GM15510 (cell line): ENCODE results near the gene PRICKLE2.

ENCODE experiments used
- POLR2A ChIP-seq: IDR thresholded peaks from 3 replicates; pipeline ENCODE4 v1.6.1; 2011; ENCODE audit warnings: borderline replicate concordance; ENCODE audit not compliant: insufficient read length; ENCODE audit errors: extremely low read depth

The PRICKLE2 gene

DNA sequence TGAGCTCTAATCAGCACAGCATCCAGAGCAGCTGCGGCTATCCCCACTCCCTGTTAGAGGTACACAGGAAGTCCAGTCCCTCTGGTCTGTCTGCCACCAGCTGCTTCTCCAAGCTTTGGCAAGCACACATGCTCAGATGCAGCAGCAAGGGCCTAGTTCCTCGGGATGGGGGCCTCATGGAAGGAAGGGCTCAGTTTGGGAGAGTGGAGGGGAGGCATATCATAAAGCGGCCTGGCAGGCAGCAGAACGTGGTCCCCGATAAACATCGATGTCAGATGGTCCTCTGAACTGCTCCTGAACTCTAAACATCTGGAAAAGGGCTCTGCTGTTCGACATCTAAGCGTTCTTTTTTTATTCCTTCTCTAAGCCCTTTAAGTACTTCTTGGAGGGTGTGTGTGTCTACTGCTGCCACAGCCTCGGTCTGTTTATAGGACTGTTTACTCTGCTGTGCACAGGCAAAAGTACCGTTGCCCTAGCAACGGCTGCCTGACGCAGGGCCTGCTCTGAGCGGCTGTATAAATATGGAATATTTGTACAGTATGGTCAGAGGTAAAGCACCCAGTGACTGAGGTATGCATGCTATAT, 74.6 kb downstream of the PRICKLE2 start:
- TF ChIP-seq POLR2A: no peak

DNA sequence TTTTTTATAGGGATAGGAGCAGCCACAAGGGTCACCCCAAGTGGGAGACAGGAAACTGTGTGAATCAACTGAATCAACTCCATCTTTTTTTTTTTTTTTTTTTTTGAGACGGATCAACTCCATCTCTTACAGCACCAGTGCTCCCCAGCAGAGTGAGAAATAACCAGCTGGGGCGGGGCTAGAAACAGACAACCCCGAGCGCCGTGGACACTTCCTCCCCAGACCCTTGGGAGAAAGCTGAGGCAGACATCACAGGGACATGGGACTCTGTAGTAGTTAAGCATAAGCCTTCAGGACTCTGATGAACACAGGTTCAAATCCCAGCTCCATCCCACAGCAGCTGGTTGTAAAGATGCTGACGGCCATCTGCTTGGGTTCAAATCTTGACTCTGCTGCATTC, 75.4 kb downstream of the PRICKLE2 start:
- TF ChIP-seq POLR2A: no peak

DNA sequence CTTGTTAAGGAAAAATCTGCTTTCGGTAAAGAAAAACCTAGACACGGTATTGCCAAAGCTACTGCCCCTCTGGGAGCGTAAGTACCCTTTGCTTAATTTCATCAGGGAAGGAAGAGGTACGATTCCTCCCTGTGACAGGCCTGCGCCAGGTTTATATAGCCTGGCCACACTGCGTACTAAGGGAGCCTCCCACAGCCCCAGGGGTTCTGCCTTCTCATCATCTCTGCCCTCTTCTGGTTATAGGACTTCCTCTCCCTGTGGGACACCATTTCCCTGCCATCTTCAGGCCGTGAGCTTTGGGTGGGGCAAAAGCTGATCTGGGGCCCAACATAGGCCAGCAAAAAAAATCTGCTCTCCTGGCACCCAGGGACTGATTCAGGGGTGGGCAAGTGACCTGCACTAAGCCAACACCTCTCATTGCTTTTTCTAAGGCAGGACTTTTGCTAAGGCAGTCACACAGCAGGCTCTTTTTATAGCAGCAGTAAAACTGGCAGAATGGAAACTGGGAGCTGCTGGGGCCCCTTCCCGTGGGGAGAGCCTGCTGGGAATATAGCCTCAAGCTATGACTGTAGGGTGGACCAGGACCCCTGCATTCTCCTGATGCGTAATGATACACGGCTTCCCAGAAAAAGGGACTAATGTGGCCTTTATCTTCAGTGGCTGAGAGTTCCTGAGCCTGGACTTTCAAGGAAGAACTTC, 76.2 kb downstream of the PRICKLE2 start:
- TF ChIP-seq POLR2A: no peak

DNA sequence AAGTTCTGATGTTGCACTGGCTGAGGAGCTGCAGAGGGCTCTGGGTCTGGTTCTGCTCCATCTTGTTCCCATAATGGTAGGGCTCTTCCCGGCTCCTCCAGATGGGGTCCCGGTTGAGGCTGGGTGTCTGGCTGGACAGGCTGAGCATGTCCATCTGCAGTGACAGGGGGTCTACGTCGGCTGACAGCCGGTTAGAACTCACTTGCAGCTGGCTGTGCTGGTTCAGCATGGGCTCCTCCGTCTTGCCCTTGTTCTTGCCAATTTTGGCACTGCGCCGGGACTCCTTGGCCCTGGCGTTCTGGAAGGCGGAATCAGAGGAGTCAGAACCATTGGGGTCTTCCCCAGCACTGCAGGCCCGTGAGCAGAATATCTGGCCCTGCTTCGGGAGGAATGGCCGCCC, 78.1 kb downstream of the PRICKLE2 start:
- TF ChIP-seq POLR2A: no peak

DNA sequence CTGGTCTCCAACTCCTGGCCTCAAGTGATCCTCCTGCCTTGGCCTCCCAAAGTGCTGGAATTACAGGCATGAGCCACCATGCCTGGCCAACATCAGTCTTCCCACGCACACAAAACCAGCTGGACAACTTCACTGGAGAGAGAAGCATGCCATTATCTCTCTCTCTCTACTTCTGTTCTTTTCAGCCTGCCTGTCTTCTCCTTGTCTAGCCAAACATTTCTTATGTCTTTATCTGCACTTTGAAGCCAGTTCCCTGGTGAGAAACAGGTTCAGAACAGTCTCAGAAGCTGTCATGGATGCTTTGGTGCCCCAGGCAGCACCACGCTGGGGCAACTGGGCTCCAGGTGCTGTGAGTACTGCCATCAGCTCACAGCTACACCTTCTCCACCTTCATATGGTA, 79.8 kb downstream of the PRICKLE2 start:
- TF ChIP-seq POLR2A: no peak

DNA sequence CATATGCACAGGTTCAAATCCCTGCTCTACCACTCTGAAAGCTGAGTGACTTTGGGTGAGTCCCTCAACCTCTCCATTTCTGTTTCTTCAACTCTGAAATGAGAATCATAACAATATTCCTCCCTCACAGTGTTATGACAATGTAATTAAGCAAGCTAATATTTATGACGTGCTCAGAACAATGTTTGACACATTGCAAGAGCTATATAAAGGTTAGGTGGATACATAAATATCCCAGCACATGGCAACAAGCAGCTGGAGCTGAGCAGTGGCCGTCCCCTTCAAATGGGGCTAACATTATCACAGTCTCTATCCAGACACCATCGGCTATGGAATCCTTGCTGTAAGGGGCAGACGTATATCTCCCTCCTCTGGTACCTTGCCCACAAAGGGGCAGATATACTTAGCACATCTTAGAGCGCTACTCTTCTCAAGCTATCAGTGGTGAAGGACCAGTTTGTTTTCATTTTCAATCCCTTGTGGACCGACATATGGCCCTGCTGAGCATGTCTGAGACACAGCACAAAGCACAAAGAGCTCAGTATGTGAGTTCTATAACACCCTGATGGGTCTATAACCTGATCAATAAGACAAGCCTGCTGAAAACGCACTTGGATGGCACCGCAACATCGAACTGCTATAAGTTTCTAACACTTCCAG, 80.9 kb downstream of the PRICKLE2 start:
- TF ChIP-seq POLR2A: no peak

DNA sequence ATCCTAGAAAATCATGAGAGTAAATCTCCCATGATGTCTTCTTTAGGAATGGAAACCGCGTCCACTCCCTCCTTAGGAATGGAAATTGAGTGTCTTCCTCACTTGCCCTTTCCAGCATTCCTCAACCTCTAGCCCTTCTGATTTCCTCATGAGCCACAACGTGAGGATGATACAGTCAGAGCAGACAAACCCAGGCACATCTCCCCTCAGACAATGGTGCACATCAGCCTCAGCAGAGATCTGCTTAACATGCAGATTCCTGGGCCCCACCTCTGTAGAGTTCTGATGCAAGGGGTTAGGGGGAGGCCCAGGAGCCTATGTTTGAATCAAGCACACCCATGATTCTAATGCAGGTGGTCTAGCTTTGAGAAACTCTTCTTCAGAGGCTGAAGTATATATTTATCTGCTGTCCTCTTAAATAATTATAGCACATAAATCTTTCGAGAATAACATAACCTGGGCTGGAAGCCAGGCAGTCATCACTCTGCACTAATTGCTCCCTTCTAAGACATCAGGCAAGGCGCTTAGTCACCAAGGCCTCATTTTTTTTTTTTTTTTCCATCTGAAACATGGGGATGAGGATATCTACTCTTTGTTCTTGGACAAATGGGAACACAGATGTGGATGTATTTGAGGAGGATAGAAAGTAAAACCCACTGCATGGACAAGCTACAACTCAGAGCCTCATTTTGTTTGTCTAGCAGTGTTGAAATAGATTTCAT, 81.7 kb downstream of the PRICKLE2 start:
- no peak for TF ChIP-seq POLR2A

DNA sequence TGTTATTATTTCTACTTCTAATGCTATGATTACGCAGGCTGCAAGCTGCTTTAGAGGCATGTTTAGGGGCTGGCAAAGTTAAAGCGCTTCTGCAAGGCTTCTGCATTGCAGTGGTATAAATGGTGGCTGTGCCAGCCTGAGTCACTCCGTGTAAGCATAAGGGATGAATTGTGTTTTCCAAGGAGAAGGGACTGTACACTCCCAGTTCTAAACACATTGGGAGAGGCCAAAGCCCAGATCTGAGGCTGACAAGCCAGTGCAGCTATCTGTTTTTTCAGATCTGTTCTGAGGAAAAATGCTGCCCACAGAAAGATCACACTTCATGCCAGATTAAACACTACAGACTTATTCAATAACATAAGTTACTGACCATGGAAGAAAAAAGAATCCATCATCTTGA, 83.8 kb downstream of the PRICKLE2 start:
- TF ChIP-seq POLR2A: no peak

DNA sequence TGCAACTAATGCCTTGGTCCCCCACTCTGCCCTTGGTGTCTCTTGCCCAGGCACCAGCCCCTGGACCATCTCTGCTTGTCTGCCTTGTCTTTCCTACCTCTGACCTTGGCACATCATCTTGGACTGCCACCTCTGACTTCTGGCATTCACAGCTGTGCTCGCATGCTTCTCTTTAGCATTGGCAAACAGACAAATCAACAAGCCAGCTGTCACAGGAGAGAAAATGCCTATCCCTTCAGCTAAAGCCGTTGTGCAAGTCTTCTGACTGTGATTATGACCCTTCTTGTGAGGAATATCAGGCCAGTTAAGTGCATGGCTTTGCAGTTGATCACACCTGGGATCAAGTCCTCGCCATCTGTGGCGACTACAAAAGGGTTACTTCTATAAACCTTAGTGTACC, 84.6 kb downstream of the PRICKLE2 start:
- TF ChIP-seq POLR2A: no peak

DNA sequence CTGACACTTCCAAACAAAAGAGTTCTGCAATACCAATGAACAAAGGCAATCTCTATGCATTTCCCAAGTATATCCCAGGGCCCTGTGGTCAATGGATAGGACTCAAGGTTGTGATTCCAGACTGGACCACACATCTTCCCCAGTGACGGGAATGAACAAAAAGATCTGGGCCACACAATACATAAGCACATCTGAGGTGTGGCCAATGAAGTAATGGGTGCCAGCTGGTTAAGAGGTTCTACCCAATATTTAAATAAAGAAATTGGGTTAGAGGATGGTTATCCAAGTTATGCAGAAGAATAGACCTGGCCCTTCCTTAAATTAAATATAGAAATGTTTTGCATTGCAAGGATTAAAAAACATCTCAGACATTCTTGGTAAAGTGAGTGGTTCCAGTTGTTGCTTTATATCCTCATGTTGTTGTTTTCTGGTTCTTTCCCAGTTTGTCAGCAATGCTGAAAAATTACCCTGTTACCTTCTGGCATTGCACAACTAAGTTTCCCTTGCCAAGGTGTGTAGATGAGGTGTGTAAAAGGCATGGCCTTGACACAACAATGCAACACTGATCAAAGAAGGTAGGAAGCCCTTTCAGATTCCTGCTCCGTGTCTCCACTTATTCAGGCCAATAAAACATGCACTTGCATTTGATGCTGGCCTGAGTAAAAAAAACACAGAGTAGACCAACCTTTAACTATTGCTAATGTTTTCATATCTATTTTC, 86.5 kb downstream of the PRICKLE2 start:
- no peak for TF ChIP-seq POLR2A

DNA sequence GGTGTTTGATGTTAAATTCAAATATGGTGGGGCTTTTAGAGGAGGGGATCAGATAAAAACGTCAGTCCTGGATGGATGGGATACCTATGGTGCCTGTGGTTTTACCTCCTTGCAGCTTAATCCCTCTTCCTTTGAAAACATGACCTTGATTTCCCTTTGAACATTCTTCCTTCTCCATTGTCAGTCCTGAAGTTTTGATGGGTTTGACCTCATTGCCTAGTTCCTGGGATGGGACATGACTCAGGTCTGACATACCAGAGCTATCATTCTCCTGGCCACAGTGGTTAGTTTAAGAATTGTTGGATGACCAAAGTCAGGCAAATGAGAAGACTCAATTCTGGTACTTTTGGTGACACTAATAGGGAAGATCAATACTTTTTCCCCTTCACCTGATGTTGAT, 87.2 kb downstream of the PRICKLE2 start:
- no peak for TF ChIP-seq POLR2A

DNA sequence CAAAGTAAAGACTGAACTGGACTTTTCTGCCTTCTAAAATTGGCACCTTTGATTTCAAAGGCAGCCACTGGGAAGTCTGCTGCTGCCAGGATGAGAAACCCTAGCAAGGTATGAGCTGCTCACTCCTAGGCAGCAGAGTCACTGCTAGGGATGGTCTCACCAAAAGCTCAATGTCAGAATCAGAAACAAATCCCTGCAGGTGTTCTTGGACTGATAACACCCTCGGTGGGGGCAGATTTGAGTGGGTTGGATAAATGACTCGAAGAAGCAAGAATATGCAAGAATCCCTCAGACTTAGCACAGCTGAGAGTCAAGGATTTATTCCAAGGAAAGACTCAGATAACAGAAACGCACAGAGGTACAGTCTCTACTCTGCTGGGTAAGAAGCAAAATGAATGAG, 90.4 kb downstream of the PRICKLE2 start:
- no peak for TF ChIP-seq POLR2A

DNA sequence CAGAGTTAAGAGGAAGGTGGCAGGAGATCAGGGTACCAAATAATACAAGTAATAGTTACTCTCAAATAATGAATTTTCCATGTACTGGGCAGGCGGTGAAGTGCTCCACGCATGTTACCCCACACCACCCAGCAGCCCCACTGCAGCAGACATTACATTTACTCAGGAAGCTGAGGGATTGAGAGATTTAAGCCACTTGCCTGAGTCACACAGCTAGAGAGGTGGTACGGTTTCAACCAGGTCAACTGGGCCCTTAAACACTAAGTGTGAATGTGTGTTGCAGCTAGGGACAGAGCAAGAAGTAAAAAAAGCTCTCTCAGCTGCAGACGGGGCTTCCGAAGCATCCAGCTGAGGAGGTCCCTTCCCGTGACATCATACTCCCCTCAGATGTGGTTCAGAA, 91.3 kb downstream of the PRICKLE2 start:
- no peak for TF ChIP-seq POLR2A

DNA sequence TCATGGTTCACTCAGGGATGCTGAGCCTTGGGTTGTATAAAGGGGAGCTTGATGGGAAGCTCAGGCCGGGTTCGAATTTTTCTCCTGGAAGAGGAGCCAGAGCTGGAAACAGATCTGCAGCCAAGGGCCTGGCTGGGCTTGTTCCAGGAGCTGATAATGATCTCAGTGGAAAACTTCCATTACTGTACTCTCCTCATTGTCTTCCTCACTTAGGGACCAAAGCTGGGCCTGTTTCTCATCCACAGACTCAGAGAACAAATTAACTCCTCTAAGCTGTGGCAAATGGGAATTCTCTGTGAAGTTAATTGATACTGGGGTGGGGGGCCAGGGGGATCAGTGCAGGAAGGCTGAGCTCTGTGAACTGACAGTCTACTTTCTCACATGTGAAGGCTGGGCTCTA, 92.0 kb downstream of the PRICKLE2 start:
- no peak for TF ChIP-seq POLR2A
